GM06990 (cell line): ENCODE results near the gene CSF1R.
A peak's percentile ranks its signal among the peaks of the same experiment; 100 is the strongest.

ENCODE experiments used
- DNase-seq: peaks from one replicate; pipeline ENCODE4 v3.0.0-alpha.2; 2011; ENCODE audit not compliant: insufficient read length; ENCODE audit errors: extremely low read depth
- H3K27me3 ChIP-seq: replicated peaks from 2 replicates; pipeline ENCODE4 v1.6.0; 2011; ENCODE audit warnings: low read length; ENCODE audit not compliant: control insufficient read depth, insufficient read depth
- H3K36me3 ChIP-seq: 2 replicates; pipeline ENCODE4 v1.5.1; 2011; ENCODE audit warnings: low read length; ENCODE audit not compliant: control insufficient read depth, insufficient read depth
- H3K4me3 ChIP-seq: replicated peaks from 2 replicates; pipeline ENCODE4 v1.5.1; 2011; ENCODE audit warnings: low read depth, mild to moderate bottlenecking, control low read depth, low read length
- TF ChIP-seq, protein P1 (sequence below): IDR thresholded peaks from 2 replicates; pipeline ENCODE4 v1.5.1; 2011; ENCODE audit warnings: low read length, control low read depth, mild to moderate bottlenecking, inconsistent platforms; ENCODE audit not compliant: insufficient read depth, poor library complexity, severe bottlenecking

Gene CSF1R

GRCh38 chr5:150119421-150120061 is 33.2 kb upstream of the CSF1R start:
- TF ChIP-seq, protein P1, sequence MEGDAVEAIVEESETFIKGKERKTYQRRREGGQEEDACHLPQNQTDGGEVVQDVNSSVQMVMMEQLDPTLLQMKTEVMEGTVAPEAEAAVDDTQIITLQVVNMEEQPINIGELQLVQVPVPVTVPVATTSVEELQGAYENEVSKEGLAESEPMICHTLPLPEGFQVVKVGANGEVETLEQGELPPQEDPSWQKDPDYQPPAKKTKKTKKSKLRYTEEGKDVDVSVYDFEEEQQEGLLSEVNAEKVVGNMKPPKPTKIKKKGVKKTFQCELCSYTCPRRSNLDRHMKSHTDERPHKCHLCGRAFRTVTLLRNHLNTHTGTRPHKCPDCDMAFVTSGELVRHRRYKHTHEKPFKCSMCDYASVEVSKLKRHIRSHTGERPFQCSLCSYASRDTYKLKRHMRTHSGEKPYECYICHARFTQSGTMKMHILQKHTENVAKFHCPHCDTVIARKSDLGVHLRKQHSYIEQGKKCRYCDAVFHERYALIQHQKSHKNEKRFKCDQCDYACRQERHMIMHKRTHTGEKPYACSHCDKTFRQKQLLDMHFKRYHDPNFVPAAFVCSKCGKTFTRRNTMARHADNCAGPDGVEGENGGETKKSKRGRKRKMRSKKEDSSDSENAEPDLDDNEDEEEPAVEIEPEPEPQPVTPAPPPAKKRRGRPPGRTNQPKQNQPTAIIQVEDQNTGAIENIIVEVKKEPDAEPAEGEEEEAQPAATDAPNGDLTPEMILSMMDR = peak; percentile 24
- H3K4me3 ChIP-seq = no peak overlapping the region
- DNase-seq = no peak
- no peaks in the 10 kb centered on the region for H3K27me3 ChIP-seq
- H3K36me3 ChIP-seq = no peaks in the 10 kb centered on the region

GRCh38 chr5:150118561-150119229 is 32.3 kb upstream of the CSF1R start:
- no peak overlapping the region for H3K4me3 ChIP-seq
- H3K27me3 ChIP-seq = no peaks in the 10 kb centered on the region
- H3K36me3 ChIP-seq = no peaks in the 10 kb centered on the region
- DNase-seq = no peak
- TF ChIP-seq, protein P1 = no peak

DNA sequence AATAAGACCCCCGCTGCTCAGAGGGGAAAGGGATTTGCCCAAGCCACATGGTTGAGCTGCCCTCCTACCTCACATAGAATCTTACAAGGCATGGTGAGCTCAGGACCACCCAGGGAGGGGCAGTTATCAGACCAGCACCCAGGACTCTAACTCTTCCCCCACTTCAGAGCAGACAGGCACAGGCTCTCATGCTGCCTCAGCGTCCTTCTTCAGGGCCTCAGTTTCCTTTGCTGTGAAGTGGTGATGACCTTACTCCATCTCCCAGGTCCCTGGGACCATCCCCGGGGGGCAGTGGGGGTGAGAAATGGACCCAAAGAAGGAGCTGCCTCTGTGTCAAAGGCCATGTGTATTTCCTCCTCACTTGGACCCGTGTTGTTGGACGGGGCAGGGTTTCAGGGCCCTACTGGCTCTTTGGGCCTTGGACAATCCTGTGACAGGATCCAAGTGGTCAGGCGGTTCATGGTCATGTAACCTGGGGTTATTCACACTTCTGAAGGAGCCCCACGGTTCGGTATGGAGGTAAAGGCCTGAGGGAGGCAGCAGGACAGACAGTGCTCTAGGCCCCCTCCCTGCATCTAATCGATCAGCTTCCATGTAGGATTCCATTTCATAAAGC is 31.7 kb upstream of the CSF1R start:
- H3K36me3 ChIP-seq = no peaks in the 10 kb centered on the region
- H3K27me3 ChIP-seq = no peaks in the 10 kb centered on the region
- H3K4me3 ChIP-seq = no peak overlapping the region
- DNase-seq = no peak
- TF ChIP-seq, protein P1 = no peak

- H3K36me3 ChIP-seq = no peaks in the 10 kb centered on the region
- TF ChIP-seq, protein P1 = no peak
- DNase-seq = no peak
These were observed 30.5 kb upstream of the CSF1R start for GRCh38 chr5:150116667-150117400.

GRCh38 chr5:150114773-150115408 is 28.5 kb upstream of the CSF1R start:
- DNase-seq = no peak
- TF ChIP-seq, protein P1 = no peak
- Histone ChIP-seq H3K4me3 (no peak overlapping the region), H3K27me3 (no peaks in the 10 kb centered on the region), H3K36me3 (no peaks in the 10 kb centered on the region)

More at GRCh38 chr5:150116667-150117400, 30.5 kb upstream of the CSF1R start:
- Histone ChIP-seq H3K4me3 (no peak overlapping the region), H3K27me3 (no peaks in the 10 kb centered on the region)
